ENCODE data around the gene OTUB2.

OTUB2 gene

DNA sequence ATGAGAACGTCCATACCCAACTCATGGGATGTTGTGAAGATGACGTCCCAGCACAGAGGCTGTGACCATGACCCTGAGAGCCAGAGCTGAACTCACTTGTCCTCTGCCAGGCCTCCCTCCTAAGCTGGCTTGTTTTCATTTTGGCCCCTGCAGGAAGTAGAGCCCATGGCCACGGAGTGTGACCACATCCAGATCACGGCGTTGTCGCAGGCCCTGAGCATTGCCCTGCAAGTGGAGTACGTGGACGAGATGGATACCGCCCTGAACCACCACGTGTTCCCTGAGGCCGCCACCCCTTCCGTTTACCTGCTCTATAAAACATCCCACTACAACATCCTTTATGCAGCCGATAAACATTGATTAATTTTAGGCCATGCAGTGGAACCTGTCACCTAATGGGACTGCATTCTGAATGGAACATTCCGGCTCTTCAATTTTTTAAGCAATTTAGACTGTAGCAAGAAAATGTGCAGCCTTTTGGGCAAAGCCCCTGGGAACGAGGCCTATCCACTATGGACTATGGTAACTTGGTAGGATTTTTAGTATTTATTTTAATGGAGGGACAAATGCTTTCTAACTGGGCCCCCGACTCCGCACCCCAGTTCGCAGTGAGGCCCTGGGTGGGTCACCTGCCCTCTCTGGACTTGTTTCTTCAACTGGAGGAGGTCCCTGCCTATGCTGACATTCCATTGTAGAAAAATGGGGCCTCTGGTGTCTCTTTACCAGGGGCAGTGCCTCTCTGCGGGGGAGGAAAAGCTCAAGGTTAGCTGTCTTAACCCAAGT is 19.6 kb downstream of the OTUB2 start:
- Histone ChIP-seq H3K36me3 (ENCODE audit: control insufficient read depth, insufficient read depth, low read length) (no peaks in the 10 kb centered on the region), H3K9me3 (ENCODE audit: control insufficient read depth, low read length) (no peaks in the 10 kb centered on the region), H2AFZ (no peak overlapping the region), H3K4me3 (ENCODE audit: low read depth, low read length) (no peak overlapping the region), H3K9ac (no peak overlapping the region), H3K4me2 (ENCODE audit: low read length) (no peak overlapping the region), H3K27ac (no peak overlapping the region), H3K79me2 (no peaks in the 10 kb centered on the region), H3K4me1 (no peaks in the 10 kb centered on the region), H3K27me3 (ENCODE audit: control insufficient read depth, insufficient read depth, low read length) (no peaks in the 10 kb centered on the region)
- TF ChIP-seq, protein P1, sequence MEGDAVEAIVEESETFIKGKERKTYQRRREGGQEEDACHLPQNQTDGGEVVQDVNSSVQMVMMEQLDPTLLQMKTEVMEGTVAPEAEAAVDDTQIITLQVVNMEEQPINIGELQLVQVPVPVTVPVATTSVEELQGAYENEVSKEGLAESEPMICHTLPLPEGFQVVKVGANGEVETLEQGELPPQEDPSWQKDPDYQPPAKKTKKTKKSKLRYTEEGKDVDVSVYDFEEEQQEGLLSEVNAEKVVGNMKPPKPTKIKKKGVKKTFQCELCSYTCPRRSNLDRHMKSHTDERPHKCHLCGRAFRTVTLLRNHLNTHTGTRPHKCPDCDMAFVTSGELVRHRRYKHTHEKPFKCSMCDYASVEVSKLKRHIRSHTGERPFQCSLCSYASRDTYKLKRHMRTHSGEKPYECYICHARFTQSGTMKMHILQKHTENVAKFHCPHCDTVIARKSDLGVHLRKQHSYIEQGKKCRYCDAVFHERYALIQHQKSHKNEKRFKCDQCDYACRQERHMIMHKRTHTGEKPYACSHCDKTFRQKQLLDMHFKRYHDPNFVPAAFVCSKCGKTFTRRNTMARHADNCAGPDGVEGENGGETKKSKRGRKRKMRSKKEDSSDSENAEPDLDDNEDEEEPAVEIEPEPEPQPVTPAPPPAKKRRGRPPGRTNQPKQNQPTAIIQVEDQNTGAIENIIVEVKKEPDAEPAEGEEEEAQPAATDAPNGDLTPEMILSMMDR (IDR thresholded peaks at IDR 0.05) = no peak

GRCh38 chr14:94046696-94047250 is 20.6 kb downstream of the OTUB2 start:
- Histone ChIP-seq H3K4me1 (peaks cover 7% of the 10 kb centered on the region), H3K79me2 (peaks cover 3% of the 10 kb centered on the region), H3K27ac (no peak overlapping the region), H2AFZ (no peak overlapping the region), H3K4me3 (ENCODE audit: low read depth, low read length) (no peak overlapping the region), H3K27me3 (ENCODE audit: control insufficient read depth, insufficient read depth, low read length) (no peaks in the 10 kb centered on the region), H3K9me3 (ENCODE audit: control insufficient read depth, low read length) (no peaks in the 10 kb centered on the region), H3K4me2 (ENCODE audit: low read length) (no peak overlapping the region), H3K9ac (no peak overlapping the region), H3K36me3 (ENCODE audit: control insufficient read depth, insufficient read depth, low read length) (no peaks in the 10 kb centered on the region)
- TF ChIP-seq, protein P1 (IDR thresholded peaks at IDR 0.05) = no peak

- TF ChIP-seq, protein P1 (IDR thresholded peaks at IDR 0.05) = no peak
- no peak overlapping the region for H3K27ac ChIP-seq
Measured at GRCh38 chr14:94047581-94047980, 21.4 kb downstream of the OTUB2 start.

DNA sequence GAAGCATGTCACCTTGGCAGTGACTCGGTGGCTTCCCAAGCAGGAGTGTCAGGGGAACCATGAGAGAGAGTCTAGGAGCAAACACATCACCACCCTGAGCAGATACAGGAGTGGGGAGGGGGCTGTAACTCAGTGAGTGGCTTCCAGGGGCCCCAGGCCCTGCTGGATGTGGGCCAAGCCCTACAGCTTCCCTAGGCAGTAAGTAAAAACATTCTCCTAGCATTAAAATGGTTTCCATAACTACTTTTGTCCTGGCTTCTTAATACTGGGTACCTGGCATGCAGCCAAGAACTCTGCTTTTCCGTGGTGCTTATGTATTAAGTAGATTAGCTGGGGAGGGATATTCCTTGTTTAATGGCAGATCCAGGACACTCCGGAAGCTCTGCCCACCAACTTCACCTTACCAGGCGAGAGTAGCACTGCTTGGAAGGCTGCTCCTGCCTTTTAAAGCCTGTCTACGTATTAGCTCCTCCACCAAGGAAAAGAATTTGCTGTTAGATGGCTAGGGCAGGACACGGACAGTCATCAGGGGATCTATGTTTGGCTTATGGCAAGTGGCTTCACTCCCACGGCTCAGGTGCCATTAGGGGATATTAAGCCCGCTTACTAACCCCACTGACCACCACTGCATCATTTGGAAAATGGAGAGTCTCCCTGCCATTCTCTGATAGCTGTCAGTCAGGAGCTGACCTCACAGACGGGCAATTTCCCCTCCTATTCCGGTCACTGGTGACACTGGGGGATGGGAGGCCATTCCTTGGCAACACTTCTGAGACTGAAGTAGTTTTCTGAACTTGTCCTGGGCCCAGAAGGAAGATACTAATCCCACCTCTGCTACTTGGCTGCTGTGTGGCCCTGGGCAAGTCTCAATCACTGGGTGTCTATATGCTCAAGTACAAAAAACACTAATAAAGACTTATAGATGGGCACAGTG is 22.8 kb downstream of the OTUB2 start:
- Histone ChIP-seq H3K36me3 (ENCODE audit: control insufficient read depth, insufficient read depth, low read length) (no peaks in the 10 kb centered on the region), H3K4me3 (ENCODE audit: low read depth, low read length) (no peak overlapping the region), H3K9me3 (ENCODE audit: control insufficient read depth, low read length) (no peaks in the 10 kb centered on the region), H3K27me3 (ENCODE audit: control insufficient read depth, insufficient read depth, low read length) (no peaks in the 10 kb centered on the region), H3K9ac (no peak overlapping the region), H3K27ac (no peak overlapping the region), H2AFZ (no peak overlapping the region), H3K4me1 (peaks cover 18% of the 10 kb centered on the region), H3K79me2 (peaks cover 3% of the 10 kb centered on the region), H3K4me2 (ENCODE audit: low read length) (no peak overlapping the region)
- TF ChIP-seq, protein P1 (IDR thresholded peaks at IDR 0.05) = no peak

More at GRCh38 chr14:94047581-94047980, 21.4 kb downstream of the OTUB2 start:
- Histone ChIP-seq H3K79me2 (peaks cover 3% of the 10 kb centered on the region), H3K4me3 (ENCODE audit: low read depth, low read length) (no peak overlapping the region), H2AFZ (no peak overlapping the region), H3K36me3 (ENCODE audit: control insufficient read depth, insufficient read depth, low read length) (no peaks in the 10 kb centered on the region), H3K27me3 (ENCODE audit: control insufficient read depth, insufficient read depth, low read length) (no peaks in the 10 kb centered on the region), H3K4me2 (ENCODE audit: low read length) (no peak overlapping the region), H3K4me1 (peaks cover 12% of the 10 kb centered on the region), H3K9me3 (ENCODE audit: control insufficient read depth, low read length) (no peaks in the 10 kb centered on the region), H3K9ac (no peak overlapping the region)

Data from parathyroid adenoma (tissue), 2 donors.